GM06990 (cell line): ENCODE measurements around the gene LDLRAD4.

Source experiments
- DNase-seq: peaks from one replicate; pipeline ENCODE4 v3.0.0-alpha.2; 2011; ENCODE audit not compliant: insufficient read length; ENCODE audit errors: extremely low read depth
- H3K27me3 ChIP-seq: replicated peaks from 2 replicates; pipeline ENCODE4 v1.6.0; 2011; ENCODE audit warnings: low read length; ENCODE audit not compliant: control insufficient read depth, insufficient read depth
- H3K36me3 ChIP-seq: 2 replicates; pipeline ENCODE4 v1.5.1; 2011; ENCODE audit warnings: low read length; ENCODE audit not compliant: control insufficient read depth, insufficient read depth
- H3K4me3 ChIP-seq: replicated peaks from 2 replicates; pipeline ENCODE4 v1.5.1; 2011; ENCODE audit warnings: low read depth, mild to moderate bottlenecking, control low read depth, low read length
- TF ChIP-seq, protein P1 (sequence below): IDR thresholded peaks from 2 replicates; pipeline ENCODE4 v1.5.1; 2011; ENCODE audit warnings: low read length, control low read depth, mild to moderate bottlenecking, inconsistent platforms; ENCODE audit not compliant: insufficient read depth, poor library complexity, severe bottlenecking

Gene LDLRAD4

GRCh38 chr18:13275075-13275474, 56.5 kb downstream of the LDLRAD4 start:
- Histone ChIP-seq H3K27me3 (no peaks in the 10 kb centered on the region), H3K36me3 (no peaks in the 10 kb centered on the region), H3K4me3 (no peak overlapping the region)
- TF ChIP-seq, protein P1, sequence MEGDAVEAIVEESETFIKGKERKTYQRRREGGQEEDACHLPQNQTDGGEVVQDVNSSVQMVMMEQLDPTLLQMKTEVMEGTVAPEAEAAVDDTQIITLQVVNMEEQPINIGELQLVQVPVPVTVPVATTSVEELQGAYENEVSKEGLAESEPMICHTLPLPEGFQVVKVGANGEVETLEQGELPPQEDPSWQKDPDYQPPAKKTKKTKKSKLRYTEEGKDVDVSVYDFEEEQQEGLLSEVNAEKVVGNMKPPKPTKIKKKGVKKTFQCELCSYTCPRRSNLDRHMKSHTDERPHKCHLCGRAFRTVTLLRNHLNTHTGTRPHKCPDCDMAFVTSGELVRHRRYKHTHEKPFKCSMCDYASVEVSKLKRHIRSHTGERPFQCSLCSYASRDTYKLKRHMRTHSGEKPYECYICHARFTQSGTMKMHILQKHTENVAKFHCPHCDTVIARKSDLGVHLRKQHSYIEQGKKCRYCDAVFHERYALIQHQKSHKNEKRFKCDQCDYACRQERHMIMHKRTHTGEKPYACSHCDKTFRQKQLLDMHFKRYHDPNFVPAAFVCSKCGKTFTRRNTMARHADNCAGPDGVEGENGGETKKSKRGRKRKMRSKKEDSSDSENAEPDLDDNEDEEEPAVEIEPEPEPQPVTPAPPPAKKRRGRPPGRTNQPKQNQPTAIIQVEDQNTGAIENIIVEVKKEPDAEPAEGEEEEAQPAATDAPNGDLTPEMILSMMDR = no peak
- no peak for DNase-seq

DNA sequence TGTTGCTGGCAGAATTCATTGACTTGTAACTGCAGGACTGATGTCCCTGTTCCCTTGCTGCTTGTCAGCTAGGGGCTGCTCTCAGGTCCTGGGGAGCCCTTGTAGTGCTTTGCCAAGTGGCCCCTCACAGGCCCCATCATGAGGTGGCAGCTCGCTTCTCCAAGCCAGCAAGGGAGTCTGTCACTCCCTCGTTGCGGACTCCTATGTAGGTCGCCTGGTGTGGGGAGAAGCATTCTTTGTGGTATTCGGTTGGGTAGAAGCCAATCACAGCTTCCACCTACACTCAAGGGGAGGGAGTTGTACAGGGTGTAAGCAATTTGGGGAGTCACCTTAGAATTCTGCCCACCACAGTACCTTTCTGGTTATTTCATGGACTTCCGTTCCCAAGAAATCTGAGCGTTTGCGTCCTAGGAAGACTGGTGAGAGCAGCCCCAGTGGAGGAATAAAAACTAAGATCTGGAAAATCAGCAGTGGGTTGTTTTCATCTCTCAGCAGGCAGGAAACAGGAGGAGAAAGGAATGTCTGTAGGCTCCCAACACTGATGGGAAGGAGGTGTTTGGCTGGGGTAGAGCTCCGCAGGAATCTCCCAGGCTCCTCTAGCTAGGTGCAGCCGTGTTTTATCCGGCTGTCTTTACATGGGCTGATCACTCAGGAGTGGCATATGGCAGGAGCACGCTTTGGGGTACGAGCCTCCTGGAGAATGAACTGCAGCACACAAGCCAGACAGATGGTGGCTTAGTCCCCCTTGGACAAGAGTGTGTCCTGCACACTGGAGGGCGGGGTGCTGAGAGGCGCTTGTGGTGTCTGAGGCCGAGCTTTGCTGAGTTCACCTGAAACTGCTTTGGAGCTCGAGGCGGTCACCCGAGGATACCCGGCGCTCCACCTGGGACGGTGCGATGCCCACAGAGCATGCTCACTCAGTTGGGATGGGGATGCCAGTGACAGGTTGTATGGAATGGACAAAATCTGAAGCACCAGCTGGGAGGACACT, 58.3 kb downstream of the LDLRAD4 start:
- TF ChIP-seq, protein P1 = no peak
- Histone ChIP-seq H3K36me3 (no peaks in the 10 kb centered on the region), H3K27me3 (no peaks in the 10 kb centered on the region), H3K4me3 (no peak overlapping the region)
- no peak for DNase-seq

DNA sequence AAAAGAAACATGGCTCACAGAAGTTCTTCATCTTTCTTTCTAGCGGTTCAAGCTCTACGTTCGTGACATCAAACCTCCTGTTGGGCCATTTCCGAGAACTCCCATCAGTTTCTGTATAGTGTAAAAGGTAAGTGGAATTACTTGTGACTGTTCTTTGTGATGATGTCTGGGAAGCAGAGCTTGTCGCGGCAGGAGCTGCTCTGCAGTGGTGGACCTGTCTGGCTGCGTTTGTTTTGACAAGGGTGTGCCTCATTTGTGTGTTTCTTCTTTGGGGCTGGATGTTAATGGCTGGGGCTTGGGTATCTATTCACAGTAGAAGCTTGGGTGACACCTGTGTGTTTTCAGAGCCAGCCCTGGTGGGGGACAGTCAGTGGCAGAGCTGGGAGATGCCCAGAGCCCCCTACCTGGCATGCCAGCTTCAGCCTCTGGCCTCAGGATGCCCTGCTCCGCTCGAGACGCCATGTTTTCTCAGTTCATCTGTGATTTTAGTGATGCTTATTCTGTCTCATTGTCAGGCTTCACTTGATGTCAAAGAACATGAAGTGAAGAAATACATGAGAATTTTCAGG, 59.6 kb downstream of the LDLRAD4 start:
- Histone ChIP-seq H3K36me3 (no peaks in the 10 kb centered on the region), H3K4me3 (no peak overlapping the region), H3K27me3 (no peaks in the 10 kb centered on the region)
- TF ChIP-seq, protein P1 = no peak
- DNase-seq = no peak

- peak; percentile 32 for DNase-seq
- Histone ChIP-seq H3K27me3 (no peaks in the 10 kb centered on the region), H3K4me3 (no peak overlapping the region), H3K36me3 (no peaks in the 10 kb centered on the region)
- TF ChIP-seq, protein P1 = no peak
Measured at GRCh38 chr18:13279181-13280069, 60.9 kb downstream of the LDLRAD4 start.

DNA sequence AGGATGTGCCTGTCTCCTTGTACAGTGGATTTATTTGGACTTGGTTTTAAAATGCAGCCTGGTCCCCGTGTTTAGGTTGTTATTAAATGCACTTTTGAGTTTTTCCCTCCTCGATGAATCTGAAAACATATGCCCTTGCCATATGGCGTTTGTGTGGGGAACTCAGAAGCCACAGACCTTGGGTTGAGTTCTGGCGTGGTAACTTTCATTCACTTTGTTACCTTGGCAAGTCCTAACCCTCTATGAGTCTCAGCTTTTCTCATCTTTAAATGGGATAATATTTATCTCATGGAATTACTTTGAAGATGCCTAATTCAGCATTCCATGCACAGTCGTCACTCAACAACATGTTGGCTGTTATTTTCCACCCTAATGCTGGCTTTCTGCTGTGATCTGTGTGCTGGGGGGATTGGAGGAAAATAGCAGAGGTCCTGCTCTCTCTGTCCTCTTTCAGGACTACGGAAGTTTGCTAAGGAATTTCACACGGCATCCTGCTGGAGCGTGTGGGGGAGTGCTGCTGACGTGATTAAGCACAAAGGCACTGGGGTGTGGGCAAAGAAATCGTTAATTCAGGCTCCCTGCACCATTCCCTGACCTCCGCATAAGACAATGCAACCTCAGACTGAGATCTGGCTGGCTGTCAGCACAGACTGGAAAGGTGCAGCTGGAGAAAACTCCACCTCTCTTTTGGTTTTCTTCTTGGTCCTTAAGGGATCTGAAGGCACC, 61.7 kb downstream of the LDLRAD4 start:
- Histone ChIP-seq H3K36me3 (no peaks in the 10 kb centered on the region), H3K27me3 (no peaks in the 10 kb centered on the region), H3K4me3 (no peak overlapping the region)
- DNase-seq = no peak
- TF ChIP-seq, protein P1 = no peak
